Activated effector memory CD4-positive, alpha-beta T cell treated with Interleukin-2 at 50 U/mL for 16 hours (primary cell): ENCODE data around the gene FBXW10B.
"Not testable (repeated sequence)": the region's sequence is repeated elsewhere in the genome, so short reads cannot be mapped to it uniquely, and the experiment has no call there.

Source experiments
- DNase-seq: peaks from one replicate; pipeline ENCODE4 v3.0.0-alpha.2; 2020

The FBXW10B gene, protein sequence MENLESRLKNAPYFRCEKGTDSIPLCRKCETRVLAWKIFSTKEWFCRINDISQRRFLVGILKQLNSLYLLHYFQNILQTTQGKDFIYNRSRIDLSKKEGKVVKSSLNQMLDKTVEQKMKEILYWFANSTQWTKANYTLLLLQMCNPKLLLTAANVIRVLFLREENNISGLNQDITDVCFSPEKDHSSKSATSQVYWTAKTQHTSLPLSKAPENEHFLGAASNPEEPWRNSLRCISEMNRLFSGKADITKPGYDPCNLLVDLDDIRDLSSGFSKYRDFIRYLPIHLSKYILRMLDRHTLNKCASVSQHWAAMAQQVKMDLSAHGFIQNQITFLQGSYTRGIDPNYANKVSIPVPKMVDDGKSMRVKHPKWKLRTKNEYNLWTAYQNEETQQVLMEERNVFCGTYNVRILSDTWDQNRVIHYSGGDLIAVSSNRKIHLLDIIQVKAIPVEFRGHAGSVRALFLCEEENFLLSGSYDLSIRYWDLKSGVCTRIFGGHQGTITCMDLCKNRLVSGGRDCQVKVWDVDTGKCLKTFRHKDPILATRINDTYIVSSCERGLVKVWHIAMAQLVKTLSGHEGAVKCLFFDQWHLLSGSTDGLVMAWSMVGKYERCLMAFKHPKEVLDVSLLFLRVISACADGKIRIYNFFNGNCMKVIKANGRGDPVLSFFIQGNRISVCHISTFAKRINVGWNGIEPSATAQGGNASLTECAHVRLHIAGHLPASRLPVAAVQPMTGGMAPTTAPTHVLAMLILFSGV

DNA sequence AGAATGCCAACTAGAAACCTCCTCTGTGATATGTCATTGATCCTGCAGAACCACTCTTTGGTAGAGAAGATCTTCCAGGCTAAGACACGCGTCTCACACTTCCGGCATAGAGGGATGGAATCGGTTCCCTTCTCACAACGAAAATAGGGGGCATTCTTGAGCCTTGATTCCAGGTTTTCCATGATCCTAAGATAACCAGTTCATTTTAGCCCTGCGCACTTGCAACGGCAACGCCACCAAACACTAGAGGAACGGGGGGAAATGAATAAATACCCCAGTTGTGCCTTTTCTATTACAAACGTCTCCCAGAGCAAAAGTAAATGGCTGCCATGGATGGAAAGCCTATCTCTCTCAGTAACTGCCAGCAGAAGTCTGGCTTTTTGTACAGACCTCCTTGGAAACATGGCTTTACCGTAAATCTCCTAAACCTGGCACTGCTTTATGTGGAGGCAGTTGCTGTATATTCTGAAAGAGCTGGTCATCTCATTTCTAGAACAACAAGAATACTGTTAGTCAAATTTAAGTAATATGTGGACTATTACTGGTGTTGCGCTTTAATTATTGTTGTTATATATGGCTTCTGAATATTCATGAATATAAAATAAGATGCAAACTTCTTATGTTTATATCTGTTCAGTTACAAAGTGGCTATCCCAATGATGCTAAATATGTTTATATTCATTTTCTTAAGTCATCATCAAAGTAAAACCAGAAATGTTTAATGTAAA, at the start of gene FBXW10B:
Gene FBXW10B (minus strand): TSS at position 374 of the 728 bp plus-strand sequence. CDS start 192 bp downstream, at position 182.
- not testable (repeated sequence) for DNase-seq

GRCh38 chr17:15663691-15664090, 44.2 kb upstream of the FBXW10B start:
- DNase-seq, result no peak

DNA sequence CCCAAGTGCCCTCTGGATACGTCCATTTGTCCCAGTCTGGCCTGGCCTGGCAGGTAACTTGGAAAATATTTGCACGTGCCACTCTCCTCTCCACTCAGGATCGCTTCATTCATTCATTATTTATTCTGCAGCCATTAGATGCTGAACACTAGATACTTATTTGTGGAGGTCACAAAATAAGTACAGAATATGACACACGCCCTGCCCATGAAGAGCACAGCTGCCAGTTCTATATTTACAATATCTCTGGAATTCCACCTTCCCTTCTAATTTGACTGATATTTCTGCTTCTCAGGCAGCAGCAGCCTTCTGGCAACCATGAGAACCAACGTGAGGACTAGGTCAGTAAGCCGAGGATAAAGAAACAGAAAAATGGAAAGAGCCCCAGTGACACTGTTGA, 43.7 kb upstream of the FBXW10B start:
- no peak for DNase-seq

GRCh38 chr17:15662681-15663080, 43.2 kb upstream of the FBXW10B start:
- DNase-seq, result no peak

DNA sequence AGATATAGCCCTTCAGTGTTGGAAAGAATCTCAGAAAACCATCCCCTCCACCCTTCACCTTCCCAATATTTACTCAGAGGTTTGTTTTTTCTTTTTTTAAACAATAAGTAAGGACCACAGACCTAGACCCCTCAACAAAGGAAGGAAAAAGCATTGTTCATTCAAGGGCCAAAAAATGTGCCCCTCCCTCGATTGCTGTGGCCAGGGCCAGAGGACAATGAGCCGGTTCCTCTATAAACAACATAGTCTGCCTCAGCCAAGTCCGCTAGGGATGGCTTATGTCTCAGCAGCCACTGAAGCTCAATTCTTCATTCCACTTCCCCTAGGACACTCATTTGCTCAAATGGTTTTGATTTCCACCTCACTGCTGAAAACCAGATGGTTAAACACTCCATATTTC, 40.6 kb upstream of the FBXW10B start:
- no peak for DNase-seq

GRCh38 chr17:15659663-15660062, 40.2 kb upstream of the FBXW10B start:
- DNase-seq, result no peak

DNA sequence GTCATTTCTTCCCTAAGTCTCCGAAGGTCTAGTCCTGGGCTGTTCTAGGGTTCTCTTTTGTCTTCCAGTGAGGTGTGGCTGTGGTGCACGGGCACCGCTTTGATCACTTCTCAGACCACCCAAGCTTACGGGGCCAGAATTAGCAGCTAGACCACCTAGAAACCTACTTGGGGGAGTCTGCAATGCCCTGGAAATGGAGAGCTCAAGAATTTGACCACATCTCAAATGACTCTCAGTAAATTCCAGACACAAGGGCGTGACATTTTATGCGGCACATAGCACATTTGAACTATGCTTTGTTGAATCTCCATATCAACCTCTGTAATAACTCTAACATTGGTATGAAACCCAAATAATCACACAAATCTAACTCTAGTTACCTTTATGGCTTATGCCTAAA, 39.7 kb upstream of the FBXW10B start:
- DNase-seq, result no peak

- DNase-seq, result no peak
Measured at GRCh38 chr17:15658296-15658695, 38.8 kb upstream of the FBXW10B start.

DNA sequence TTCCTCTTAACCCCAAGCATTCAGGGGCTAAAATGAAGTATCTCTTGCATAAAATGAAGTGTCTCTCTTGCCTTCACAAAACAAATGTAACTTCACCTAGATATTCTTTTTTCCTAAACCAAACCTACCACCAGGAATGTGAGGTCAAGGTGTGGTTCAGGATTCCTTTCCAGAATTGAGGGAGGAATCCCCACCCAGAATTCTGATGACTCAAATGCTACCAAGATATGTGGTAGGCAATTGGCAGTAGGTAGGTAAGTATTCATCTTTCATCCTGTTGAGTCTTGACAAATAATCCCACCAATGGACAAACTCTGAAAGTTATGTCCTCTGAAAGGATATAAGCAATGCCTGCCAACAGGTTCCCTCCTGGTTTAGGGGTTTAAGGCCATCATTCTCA, 38.4 kb upstream of the FBXW10B start:
- no peak for DNase-seq

DNA sequence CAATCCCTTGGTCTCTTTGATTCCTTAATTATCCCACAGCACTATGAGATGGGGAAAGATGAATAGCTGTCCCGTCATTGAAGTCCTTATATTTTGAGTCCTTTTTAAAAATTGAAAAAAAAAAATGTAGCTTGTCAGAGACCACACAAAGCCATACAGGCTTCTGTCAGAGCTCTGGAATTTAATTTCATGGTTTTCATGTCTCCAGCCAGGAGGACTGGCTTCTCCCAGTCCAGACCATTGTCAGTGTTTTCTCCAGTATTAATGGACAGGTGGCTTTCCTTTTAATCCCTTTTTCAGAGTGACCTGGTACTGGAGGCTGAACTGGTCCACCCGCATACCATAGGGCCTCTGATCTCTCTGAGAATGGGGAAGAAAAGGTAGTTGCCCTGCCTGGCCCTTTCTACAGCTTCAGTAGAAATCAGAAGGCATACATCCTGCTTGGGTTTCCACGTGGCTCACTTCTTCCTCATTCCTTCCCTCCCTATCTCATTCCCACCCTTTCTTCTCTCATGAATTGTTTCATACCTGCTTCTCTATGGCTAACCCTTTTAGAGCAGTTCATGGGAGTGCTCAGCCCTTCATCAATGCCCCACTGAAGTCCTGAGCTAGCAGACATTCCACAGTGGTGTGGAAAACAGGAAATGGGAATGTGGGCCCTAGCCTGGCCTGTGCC, 35.5 kb upstream of the FBXW10B start:
- DNase-seq, result no peak

DNA sequence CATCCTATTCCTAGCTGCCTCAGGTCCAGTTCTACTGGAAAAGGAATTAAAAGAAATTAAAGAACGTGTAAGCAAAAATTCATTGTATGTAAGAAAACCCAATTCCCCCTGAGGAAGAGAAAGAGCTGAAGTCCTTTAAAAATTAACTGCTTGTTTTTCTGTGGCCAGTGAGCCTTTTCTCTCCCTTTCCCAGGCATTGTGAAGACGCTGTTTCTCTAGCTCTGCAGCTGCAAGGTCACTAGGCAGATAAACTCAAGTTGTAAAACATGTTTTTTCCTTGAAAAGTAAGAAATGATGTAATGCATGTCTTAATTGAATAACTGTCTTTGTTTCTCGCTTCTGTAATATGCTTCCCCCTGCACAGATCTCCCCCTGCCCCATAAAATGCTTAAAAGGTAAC, 34.9 kb upstream of the FBXW10B start:
- DNase-seq, result not testable (repeated sequence)

DNA sequence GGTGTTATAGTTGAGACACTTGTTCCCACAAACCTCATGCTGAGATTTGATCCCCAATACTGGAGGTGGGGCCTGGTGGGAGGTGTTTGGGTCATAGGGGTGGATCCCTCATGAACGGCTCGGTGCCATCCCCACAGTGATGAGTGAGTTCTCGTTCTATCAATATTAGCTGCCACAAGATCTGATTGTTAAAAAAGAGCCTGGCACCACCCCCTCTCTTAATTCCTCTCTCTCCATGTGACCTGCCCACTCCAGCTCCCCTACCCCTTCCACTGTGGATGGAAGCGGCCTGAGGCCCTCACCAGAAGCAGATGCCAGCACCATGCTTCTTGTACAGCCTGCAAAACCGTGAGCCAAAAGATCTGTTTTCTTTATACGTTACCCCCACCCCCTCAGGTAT, 33.5 kb upstream of the FBXW10B start:
- DNase-seq, result no peak

DNA sequence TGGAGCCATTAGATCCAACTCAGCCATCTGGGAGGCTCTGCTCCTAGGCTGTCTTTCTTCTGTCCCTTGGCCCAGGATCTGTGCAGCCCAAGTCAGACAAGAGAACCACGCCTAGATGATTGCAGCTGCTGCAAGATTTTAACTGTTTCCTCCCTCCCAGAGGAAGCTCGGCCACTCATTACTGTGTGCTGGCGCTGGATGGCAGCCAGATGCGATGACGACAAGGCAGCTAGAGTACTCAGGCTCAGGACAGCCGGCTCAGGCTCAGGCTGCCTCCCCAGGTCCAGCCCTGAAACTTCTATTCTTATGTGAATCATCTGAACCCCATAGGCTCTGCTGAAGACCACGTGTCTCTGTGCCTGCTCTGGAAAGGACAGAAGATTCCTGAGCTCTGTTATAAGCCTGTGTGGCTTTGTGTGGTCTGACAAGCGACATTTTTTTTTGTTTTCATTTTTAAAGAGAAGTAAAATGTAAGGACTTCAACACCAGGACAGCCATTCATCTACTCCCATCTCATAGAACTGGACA, 32.1 kb upstream of the FBXW10B start:
- DNase-seq, result no peak

GRCh38 chr17:15650741-15651582, 31.5 kb upstream of the FBXW10B start:
- DNase-seq, result no peak

DNA sequence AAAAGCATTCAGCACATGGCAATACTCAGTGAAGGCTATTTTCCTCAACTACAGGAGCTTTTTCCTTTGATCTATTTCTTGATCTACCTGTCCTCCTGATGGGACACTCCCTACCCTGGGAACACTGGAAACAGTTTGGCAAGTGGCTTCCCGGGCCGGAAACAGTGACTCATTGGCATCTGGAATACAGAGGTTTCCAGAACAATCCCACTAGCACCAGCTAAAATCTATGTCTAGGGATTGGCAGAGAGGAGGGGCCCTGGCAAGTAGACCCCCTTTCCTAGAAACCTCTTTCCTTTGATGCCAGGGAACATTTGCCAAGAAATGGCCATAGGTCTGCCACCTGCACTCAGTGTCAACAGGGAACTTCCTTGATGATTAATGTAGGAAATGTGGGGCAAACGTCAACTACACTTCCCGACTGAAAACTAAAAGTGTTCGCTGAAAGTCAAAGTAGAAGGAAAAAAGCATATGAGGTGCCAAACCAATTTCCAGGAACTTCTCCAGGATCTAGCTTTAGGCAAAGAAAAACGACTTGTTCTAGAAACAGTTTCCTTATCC, 30.4 kb upstream of the FBXW10B start:
- DNase-seq, result no peak

GRCh38 chr17:15648386-15648785, 28.9 kb upstream of the FBXW10B start:
- DNase-seq, result no peak

DNA sequence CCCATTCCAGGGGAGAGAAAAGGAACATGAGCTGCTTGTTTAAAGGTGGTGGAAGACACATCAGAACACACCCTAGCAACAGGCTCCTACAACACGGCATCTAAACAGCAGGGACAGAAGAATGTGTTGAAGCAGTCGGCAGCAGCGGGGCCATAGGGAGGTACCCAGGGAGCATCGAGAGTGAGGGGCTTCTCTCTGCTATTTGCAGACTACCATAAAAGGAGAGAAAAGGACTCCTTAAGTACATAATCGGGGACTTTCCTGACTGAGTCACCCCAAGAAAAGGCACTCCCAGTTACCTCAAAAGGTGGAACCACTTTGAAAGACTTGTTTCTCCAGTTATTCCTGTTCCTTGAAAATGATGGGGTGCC, 26.4 kb upstream of the FBXW10B start:
- DNase-seq, result not testable (repeated sequence)

GRCh38 chr17:15645099-15645941, 25.8 kb upstream of the FBXW10B start:
- DNase-seq, result not testable (repeated sequence)

DNA sequence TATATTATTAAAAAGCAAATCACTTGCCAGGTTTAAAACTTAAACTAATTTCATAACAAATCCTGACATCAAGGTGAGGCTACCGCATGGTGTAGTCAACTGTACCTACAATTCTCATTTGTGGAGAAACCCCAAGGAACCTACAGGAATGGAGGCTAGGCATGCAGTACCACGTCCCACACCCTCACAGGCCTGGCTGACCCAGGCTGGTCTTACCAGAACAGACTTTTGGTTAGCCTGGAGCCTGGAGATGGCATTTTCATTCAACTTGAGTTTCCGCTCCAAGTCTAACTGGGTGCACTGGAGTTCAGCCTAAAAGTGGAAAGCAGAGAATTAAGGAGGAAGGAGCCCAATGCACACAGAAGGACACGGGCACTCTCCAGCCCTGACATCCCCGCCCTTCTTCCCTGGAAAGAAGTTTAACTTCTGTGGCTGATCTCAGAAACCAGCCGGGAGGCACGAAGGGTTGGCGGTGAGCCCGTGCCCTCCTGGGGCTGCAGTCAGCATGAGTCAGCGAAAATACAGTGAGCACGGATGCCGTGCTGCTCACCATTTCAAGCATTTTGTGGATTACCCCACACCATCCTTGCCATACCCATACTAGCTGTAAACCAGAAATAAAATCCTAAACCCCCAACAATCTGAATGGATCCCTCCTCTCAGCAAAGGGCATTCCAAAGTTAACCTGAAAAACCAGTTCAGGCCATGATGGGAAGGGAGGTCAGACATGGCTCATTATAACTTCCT, 23.2 kb upstream of the FBXW10B start:
- DNase-seq, result not testable (repeated sequence)

DNA sequence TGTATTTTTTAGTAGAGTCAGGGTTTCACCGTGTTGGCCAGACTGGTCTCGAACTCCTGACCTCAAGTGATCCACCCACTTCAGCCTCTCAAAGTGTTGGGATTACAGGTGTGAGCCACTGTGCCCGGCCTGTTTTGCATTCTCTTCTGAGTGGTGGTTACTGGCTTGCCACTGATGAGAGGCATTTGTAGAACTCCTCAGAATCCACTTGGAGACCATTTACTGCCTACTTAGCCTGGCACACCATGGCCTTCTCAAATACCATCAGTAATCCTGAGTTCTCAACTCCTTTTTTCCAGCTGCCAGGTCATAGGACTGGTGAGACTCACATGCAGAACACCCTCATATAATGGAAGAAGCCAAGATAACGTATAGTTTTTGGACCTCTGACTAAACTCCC, 22.5 kb upstream of the FBXW10B start:
- not testable (repeated sequence) for DNase-seq
